Epithelial cell of esophagus (primary cell): ENCODE measurements around the gene COL7A1.

Source experiments
- DNase-seq: peaks from one replicate; pipeline ENCODE4 v3.0.0; 2010; ENCODE audit warnings: low read depth
- H3K4me3 ChIP-seq: 2 replicates; pipeline ENCODE4 v1.5.1; 2011; ENCODE audit warnings: mild to moderate bottlenecking, low read length, control low read depth
- CTCF ChIP-seq: IDR thresholded peaks from 2 replicates; pipeline ENCODE4 v1.5.1; 2011; ENCODE audit warnings: low read depth, mild to moderate bottlenecking, low read length, control low read depth, inconsistent platforms; ENCODE audit not compliant: insufficient read depth; ENCODE audit errors: missing control alignments

COL7A1 gene

GRCh38 chr3:48601622-48601994 is 6.5 kb upstream of the COL7A1 start:
- no peak for DNase-seq
- no peak overlapping the region for H3K4me3 ChIP-seq
- no peak for TF ChIP-seq CTCF

- no peak for DNase-seq
- no peak overlapping the region for H3K4me3 ChIP-seq
- TF ChIP-seq CTCF, result no peak
Observed at GRCh38 chr3:48600711-48601621, 5.8 kb upstream of the COL7A1 start.

- TF ChIP-seq CTCF, result no peak
- no peak overlapping the region for H3K4me3 ChIP-seq
- no peak for DNase-seq
Observed at GRCh38 chr3:48599509-48600285, 4.6 kb upstream of the COL7A1 start.

- TF ChIP-seq CTCF, result no peak
- H3K4me3 ChIP-seq, result no peak overlapping the region
- peak; percentile 100 for DNase-seq
Observed at GRCh38 chr3:48599077-48599501, 4.0 kb upstream of the COL7A1 start.

- H3K4me3 ChIP-seq, result no peak overlapping the region
- no peak for TF ChIP-seq CTCF
- DNase-seq, result peak; percentile 99
Observed at GRCh38 chr3:48598323-48599076, 3.4 kb upstream of the COL7A1 start.

GRCh38 chr3:48597408-48597800 is 2.3 kb upstream of the COL7A1 start:
- no peak for DNase-seq
- TF ChIP-seq CTCF, result no peak
- no peak overlapping the region for H3K4me3 ChIP-seq
